GM19025 (cell line): Measurements from ENCODE around the gene NOTUM.

ENCODE experiments used
- ATAC-seq: cut with Tn5 transposase; IDR thresholded peaks from one replicate; pipeline ENCODE4 v1.9.1; 2021; ENCODE audit warnings: mild to moderate bottlenecking, low read depth, moderate library complexity; ENCODE audit not compliant: unreplicated experiment

The NOTUM gene

DNA sequence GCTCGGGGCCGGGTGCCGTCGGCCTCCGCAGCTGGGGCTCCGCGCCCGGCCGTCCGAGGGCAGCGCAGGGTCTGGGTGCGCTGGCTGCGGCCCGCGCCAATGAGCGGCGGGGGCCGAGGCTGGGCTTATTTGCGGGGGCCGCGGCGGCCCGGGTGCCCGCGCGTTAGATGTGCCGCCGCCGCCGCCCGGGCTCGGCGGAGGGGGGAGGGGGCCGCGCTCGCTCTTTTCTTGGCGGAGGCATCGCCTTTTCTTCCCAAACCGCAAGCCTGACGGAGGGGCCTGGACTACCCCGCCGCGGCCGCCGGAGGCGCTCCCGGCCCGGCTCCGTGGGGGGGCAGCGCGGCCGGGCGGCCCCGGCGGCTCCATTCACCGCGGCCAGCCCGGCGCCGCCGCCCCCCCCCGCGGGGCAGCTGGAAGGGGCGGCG, at the start of gene NOTUM:
TSS of gene NOTUM (minus strand) at position 101 of the 425 bp plus-strand sequence. CDS start 278 bp downstream, outside the sequence.
- no peak for ATAC-seq

DNA sequence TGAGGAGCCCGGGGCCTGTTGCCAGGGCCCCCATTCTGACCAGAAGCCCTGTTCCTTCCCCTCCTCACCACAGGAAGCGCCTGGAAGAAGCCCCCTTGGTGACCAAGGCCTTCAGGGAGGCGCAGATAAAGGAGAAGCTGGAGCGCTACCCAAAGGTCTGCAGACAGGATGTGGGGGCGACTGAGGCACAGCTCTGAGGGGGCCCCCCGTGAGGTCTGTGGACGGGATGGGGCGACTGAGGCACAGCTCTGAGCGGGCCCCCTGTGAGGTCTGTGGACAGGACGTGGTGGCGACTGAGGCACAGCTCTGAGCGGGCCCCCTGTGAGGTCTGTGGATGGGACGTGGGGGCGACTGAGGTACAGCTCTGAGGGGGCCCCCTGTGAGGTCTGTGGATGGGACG, 48.4 kb upstream of the NOTUM start:
- ATAC-seq: no peak

DNA sequence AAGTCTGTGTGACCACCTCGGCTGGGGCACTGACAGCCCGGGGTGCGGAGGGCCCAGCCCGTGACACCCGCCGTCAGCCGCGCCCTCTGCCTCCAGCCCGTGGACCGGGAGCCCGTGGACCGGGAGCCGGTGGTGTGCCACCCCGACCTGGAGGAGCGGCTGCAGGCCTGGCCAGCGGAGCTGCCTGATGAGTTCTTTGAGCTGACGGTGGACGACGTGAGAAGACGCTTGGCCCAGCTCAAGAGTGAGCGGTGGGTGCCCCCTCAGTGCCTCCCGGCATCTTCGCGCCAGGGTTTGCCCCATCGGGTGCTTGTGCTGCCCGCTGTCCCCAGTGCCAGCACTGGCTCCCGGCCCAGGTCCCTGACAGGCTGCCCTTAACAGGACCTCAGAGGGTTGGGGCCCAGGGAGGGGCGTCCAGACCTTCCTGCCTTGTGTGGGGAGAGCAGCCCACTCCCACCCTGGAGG, 48.0 kb upstream of the NOTUM start:
- no peak for ATAC-seq

DNA sequence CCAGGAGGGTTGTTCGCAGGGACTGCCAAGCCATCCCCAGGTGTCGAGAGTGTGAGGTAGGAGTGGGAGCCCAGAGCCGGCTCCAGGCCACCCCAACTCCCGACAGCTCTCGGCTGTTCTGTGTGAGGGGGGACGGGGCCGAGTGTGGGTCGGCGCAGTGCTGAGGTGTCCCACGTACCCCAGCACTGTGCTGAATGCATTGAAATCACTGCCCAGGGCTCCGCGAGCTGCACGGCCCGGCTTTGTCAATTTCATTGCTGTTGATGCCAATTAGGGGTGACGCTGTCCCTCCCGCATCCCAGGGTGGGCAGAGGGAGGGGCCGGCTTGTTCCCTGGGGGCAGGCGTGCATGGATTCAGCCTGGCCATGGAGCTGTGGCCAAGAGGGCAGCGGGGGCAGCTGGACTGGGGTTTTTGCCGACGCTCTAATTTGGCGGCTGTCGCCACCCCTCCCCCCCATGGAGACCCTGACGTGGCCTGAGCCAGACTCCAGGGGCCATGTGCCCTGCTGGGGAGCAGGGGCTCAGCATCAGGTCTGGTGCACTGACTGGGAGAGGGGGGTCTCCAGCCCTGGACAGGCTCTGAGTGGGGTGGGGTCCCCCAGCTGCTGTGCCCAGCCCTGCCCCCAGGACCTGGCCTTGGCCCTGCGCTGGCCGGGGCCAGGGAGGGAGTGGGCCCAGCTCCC, 47.4 kb upstream of the NOTUM start:
- no peak for ATAC-seq

DNA sequence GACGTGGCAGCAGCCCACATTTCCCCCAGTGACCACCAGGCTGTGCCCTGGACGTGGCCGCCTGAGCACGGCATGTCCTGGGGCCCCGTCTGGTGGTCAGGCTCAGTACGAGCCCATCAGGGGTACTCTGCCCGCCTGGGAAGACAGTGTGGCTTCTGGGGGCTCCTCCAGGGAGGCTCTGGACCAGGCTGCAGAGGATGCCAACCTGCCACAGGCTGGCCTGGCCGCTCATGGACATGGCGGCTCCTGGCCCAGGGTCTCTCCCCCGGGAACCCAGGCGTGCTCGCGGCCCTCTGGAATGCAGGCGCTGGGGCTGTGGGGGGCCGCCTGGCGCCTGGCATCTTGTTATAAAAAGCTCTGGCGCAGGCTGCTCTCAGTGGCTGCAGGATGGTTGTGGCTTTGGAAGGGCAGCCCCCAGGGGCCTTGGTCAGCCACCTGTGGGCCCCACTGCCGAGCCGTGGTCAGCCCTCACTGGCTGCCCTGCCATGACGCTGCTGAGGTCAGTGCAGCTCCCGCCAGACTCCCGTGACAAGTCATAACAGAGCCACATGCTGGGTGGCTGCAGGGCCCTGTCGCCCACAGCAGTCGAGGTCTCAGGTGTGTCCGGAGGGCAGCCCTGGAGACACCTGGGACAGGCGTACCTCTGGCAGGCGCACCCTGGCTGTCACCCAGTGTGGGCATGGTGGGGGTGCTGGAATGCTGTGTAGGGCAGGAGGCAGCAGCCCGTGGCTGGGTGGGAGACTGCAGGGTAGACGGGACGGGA, 46.7 kb upstream of the NOTUM start:
- no peak for ATAC-seq

DNA sequence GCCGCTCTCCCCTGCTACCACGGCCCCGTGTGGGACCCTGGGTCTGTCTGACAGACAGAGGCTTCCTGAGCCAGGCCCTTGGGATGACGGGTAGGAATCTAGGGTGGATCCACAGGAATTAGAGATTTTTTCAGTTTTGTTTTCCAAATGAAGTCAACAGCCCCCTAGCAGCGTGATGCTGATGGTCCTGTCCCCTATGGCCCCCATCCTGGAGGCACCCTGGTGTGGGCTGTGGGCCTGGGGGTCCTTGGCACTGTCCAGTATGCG, 46.2 kb upstream of the NOTUM start:
- ATAC-seq: no peak

DNA sequence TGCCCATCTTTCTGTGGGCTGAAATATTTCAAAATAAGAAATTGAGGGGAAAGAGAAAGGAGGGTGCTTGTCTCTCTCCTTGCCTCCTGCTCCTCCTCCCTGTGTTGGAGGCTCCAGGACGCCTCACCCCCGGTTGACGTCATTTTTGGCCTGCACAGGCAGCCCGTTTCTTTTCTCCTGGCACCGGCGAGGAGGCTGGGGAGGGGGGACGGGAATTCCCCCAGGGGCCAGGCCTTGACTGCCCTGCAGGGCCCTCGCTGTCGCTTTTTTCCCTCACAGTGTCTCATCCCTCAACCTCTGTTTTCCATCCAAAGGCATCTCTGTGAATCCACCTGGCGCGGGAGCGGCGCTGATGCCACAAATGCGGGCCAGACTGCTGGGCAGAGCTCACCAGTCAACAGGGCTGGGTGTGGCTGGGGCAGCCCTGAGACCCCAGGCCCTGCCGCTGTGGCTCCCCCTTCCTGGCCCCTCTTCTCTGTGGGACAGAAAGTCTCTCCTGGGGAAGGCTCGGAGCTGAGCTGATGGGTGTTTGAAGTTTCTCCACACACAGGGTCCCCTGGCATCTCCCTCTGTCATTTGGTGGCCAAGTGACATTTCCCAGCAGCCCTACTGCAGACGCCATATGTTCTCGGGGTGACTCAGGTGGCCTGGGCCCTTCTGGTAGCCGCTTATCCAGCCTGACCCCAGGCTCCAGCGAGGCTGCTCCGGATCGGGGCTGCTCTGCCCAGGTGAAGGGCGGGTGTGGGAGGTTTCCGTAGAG, 45.7 kb upstream of the NOTUM start:
- ATAC-seq: no peak

DNA sequence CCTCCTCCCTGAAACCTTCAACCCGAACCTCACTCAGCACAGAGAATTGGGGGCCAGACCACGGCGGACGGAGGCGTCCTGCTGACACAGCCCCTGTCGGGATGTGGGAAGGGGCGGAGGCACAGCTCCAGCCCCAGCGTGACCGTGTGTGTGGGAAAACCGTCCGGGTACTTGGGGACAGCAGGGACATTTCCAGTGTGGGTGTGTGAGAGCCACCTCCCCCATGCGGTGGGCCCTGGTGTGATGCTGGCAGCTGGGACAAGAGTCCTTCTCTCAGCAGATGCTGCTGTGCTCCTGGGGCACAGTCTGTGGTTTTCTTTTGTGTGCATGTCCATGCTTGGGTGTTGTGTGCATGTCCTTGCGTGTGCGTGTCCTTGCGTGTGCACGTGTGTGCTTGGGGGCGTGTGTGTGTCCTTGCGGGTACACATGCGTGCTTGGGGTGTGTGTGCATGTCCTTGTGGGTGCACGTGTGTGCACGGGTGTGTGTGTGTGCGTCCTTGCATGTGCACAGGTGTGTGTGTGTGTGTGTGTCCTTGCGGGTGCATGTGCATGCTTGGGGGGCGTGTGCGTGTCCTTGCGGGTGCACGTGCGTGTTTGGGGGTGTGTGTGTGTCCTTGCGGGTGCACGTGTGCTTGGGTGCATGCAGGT, 44.8 kb upstream of the NOTUM start:
- ATAC-seq: no peak

DNA sequence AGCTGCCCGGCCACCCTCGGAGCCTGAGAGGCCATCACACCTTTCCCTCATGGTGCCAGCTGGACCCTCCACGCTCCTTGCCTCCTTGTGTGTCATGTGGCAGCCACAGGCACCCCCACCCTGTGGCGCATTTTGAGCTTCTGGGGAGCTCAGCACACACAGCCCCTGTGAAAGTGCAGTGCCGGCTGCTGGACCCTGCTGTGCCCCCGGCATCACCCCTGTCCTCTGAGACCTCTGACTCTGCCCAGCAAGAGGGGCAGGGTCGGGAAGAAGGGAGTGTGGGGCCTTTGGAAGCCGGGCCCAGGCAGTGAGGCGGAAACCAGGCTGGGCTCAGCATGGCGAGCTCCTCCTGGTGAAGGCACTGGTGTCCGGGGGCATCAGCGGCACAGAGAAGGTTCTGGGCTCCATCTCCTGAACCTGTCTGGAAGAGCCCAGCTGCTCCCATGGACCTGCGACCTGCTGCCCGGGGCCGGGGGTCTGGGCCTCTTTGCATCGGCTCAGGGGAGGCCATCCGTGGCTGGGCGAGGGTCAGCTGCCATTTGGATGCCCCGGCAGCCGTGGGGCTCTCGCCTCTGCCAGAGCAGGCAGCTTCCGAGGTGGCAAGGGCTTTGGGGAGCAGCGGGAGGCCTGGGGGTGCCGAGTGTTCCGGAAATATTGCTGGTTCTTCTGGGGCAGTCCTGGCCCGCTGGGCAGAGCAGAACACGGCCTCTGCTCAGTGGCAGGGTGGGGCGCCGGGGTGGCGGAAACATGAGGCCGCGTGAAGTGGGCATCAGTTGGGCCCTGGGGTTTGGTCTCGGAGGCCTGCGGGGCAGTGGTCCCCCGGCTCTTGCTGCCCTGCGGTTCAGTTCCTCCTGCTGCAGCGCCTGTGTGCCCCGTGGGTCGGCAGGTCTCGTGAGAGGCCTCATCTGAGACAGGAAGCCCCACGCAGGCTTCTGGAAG, 43.8 kb upstream of the NOTUM start:
- ATAC-seq: no peak

DNA sequence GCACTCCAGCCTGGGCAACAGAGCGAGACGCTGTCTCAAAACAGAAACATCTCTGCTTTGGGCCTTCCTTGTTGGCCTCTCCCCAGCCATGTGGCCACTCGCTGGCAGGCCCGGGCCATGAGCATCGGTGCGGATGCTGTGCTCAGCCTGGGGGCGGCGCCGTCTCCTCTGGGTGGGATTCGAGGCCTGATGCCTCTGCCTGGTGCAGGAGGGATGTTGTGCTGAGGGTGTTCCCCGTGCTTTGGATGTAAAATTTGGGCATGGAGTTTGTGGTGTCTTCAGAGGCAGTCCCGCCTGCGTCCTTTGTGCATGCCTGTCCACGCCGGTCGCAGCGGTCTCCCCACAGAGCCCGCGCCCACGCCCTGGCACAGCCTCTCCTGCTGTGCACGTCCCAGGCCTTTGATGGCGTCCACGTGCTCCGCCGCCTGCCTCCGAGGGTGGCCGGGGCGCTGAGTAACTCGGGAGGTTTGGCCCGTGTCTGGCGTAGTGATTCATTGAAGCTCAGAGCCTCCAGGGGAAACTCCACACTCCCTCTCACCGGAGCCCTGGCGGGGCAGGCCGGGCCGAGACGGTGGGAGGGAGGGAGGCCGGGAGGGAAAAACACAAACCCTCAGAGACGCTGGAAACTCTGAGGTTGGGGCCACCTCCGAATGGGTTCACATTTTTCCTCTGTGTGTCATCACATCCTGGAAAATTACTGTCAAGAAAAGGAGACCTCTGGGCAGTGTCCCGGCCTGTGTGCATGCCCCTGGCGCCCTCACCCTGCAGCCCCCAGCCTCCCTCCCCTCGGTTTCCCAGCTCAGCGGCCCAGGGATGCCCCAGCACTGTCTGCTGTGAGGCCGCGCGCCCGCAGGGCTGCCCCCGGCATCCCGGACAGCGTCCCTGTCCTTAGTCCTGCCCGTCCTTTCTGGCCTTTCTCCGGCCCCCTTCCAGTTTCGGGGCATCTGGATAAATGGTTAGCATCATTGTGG, 42.7 kb upstream of the NOTUM start:
- ATAC-seq: no peak

DNA sequence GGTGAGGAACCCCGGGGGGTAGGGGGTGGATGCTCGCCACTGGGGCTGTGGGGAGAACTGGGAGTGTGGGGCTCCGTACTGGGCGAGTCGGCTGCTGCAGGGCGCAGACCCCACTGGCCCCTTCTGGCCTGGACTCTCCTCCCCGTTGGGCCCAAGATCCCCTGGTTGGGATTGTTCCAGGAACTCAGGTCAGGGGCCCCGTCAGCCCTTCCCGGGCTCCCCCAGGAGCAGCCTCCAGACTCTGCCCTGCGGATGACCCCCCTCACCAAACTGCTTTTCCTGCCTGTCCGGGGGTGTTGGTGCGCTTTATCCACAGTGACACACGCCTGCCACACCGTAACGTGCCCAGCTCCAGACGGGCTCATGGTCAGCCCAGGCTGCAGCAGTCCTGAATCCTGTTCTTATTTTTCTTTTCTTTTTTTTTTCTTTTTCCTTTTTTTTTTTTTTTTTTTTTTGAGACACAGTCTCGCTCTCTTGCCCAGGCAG, 40.6 kb upstream of the NOTUM start:
- ATAC-seq: no peak

DNA sequence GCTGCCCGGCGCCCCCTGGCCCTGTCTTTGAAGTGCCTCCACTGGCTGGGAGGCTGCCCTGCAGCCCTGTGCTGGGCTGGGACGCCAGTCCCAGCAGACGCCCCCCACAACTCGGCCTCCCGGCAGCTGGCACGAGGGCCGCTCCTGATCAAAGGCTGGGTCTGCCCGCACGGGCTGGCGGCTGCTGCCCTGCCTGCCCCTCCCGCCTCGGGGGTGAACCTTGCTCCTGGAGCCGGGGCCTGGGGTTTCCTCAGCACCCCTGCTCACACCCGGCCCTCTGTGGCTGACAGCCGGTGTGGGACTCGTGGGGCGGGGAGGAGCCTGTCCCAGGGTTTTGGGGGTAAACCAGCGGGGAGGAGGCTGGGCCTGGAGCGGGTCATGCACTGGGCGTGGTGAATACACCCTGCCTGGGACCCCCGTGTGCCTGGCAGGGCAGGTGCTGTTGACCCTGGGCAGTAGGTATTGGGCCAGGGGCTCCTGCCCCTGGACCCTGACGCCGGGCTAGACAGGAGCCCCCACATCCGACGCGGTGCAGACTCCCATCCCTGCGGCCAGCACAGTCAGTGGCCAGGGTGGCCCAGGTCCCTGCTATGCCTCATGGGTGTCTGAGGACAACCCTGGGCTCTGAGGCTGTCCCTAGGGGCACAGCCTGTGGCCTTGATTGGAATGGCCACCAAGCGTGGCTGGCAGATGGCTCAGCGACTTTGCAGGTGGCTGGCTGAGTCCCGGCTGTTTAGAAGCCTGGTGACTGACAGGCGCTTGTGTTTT, 40.0 kb upstream of the NOTUM start:
- ATAC-seq: no peak

DNA sequence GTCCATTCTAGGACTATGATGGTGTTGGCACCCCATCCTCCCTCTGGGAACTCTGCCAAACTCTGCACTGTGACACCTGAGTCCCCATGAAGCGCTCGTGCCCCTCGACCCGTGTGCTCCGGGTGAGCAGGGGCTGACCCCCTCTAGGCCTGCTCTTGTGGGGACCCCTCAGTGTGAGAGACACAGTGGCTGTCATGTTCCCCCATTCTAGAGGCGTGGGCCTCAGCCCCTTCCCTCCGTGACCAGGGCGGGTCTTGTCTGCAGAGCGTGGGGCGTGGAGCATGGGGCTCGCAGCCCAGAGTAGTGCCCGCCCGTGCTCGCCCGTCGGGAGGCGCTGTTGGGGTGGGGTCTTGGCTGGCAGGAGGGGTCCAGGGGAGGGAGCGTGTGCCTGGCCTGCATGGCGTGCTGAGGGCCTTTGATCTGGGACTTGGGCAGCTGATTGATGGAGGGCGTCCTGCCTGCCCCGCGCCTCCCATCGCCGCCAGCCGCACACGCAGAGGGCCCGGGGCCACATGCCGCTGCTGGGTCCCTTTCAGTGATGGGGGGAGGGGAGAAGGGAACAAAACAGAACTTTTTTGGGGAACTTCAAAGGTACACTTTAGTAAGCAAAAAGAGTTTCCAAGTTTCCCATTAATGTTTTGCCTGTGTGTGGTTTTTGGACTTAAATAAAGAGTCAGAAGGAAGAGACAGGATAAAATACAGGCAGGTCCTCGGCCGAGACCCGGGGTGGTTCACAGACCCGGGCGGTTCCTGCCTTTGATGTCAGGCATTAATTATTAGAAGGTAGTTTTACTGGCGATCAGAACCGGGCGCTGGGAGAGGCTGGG, 39.2 kb upstream of the NOTUM start:
- no peak for ATAC-seq

DNA sequence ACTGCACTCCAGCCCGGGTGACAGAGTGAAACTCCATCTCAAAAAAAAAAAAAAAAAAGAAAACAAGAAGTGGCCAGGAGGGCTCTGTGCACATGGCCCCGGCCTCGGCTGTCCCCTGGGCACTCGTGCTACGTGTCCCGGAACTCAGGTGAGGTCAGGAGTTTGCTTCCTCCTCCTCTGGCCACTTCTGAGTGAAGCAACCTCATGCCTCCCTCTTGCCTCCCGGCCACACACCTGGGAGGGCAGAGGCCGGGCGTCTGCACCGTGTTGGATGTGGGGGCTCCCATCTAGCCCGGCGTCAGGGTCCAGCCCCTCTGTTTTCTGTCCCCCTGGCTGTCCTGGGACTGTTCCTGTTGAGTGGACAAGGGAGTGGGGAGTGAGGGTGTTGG, 38.6 kb upstream of the NOTUM start:
- no peak for ATAC-seq

DNA sequence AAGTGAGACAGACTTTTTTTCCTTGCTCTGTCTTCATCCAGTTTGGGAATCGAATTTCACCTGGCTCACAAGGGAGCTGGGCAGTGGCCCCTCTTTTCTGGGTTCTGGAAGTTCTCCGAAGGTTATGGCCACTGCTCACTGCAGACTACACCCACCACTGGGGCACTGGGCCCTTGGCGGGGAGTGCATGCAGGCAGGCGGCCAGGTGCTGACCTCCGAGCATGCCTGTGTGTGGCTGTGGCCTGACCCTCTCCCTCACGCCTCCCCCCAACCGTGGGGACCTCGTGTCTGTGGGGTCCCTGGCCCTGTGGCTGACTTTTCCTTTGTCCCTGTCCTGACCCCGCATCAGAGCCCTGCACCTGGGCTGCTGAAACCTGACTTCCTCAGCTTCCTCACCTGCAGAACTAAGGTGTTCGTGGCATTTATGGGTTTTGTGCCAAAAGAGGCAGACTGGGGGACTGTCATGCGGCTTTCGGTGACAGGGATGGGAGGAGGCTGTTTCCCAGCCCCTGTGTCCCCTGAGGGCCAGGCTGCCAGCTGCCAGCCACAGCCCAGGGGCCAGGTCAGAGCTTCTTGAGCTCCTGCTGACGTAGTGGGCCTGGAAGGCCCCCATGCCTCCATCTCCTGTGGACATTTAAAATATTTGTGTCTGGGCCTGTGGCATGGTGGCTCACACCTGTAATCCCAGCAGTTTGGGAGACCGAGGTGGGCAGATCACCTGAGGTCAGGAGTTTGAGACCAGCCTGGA, 37.9 kb upstream of the NOTUM start:
- no peak for ATAC-seq

DNA sequence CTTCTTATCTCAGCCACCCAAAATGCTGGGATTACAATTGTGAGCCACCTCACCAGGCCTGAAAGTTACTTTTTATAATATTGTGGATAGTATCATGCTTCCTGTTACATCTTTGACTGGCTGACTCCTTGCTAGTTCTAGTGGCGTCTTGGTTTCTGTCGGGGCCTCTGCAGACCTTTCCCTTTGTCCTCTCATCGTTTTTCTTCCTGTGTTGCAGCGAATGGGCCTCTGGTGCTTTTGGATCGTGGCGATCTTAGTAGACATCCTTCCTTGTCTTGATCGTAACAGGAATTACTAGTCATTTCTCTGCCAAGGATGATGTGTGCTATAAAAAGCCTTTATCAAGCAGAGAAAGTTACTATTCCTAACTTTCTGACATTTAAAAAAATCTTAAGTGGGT, 37.2 kb upstream of the NOTUM start:
- ATAC-seq: no peak
